ENCODE data around the gene UQCRHL.

DNA sequence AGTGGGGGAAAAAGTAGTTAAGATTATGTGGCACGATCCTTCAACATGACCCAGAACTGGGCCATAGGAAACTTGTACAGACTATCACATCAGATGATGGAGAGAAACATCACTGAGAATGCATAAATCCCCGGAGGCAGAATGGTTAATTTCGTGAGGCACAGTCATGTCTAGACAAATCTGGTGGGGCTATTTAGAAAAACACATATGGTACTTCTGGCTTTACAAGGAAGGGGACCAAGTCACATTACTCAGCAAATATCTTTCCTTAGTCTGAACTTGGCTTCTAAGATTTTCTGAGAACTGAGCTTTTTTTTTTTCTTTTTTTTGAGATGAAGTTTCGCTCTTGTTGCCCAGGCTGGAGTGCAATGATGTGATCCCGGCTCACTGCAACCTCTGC, 9.2 kb upstream of the UQCRHL start:
- TF ChIP-seq, protein P1, sequence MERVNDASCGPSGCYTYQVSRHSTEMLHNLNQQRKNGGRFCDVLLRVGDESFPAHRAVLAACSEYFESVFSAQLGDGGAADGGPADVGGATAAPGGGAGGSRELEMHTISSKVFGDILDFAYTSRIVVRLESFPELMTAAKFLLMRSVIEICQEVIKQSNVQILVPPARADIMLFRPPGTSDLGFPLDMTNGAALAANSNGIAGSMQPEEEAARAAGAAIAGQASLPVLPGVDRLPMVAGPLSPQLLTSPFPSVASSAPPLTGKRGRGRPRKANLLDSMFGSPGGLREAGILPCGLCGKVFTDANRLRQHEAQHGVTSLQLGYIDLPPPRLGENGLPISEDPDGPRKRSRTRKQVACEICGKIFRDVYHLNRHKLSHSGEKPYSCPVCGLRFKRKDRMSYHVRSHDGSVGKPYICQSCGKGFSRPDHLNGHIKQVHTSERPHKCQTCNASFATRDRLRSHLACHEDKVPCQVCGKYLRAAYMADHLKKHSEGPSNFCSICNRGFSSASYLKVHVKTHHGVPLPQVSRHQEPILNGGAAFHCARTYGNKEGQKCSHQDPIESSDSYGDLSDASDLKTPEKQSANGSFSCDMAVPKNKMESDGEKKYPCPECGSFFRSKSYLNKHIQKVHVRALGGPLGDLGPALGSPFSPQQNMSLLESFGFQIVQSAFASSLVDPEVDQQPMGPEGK (CRISPR knock-in tag; IDR thresholded peaks at IDR 0.05; ENCODE audit: borderline replicate concordance), result no peak
- TF ChIP-seq, protein P2, sequence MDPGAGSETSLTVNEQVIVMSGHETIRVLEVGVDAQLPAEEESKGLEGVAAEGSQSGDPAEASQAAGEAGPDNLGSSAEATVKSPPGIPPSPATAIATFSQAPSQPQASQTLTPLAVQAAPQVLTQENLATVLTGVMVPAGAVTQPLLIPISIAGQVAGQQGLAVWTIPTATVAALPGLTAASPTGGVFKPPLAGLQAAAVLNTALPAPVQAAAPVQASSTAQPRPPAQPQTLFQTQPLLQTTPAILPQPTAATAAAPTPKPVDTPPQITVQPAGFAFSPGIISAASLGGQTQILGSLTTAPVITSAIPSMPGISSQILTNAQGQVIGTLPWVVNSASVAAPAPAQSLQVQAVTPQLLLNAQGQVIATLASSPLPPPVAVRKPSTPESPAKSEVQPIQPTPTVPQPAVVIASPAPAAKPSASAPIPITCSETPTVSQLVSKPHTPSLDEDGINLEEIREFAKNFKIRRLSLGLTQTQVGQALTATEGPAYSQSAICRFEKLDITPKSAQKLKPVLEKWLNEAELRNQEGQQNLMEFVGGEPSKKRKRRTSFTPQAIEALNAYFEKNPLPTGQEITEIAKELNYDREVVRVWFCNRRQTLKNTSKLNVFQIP (CRISPR knock-in tag; IDR thresholded peaks at IDR 0.05; ENCODE audit: borderline replicate concordance, low read depth), result no peak
- TF ChIP-seq ZFP30 (CRISPR knock-in tag; IDR thresholded peaks at IDR 0.05) (no peak), ZNF565 (CRISPR knock-in tag; conservative IDR thresholded peaks at IDR 0.05; ENCODE audit: low read depth) (no peak), CSDC2 (CRISPR knock-in tag; IDR thresholded peaks at IDR 0.05) (no peak), SNAI2 (CRISPR knock-in tag; IDR thresholded peaks at IDR 0.05) (no peak), ZNF8 (CRISPR knock-in tag; IDR thresholded peaks at IDR 0.05) (no peak), ARNTL (CRISPR knock-in tag; IDR thresholded peaks at IDR 0.05; ENCODE audit: borderline replicate concordance, low read depth) (no peak), RARB (CRISPR knock-in tag; IDR thresholded peaks at IDR 0.05) (no peak), BACH2 (CRISPR knock-in tag; IDR thresholded peaks at IDR 0.05; ENCODE audit: borderline replicate concordance) (no peak)
- TF ChIP-seq, protein P3, sequence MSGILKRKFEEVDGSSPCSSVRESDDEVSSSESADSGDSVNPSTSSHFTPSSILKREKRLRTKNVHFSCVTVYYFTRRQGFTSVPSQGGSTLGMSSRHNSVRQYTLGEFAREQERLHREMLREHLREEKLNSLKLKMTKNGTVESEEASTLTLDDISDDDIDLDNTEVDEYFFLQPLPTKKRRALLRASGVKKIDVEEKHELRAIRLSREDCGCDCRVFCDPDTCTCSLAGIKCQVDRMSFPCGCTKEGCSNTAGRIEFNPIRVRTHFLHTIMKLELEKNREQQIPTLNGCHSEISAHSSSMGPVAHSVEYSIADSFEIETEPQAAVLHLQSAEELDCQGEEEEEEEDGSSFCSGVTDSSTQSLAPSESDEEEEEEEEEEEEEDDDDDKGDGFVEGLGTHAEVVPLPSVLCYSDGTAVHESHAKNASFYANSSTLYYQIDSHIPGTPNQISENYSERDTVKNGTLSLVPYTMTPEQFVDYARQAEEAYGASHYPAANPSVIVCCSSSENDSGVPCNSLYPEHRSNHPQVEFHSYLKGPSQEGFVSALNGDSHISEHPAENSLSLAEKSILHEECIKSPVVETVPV (CRISPR knock-in tag; IDR thresholded peaks at IDR 0.05), result no peak
- TF ChIP-seq, protein P4, sequence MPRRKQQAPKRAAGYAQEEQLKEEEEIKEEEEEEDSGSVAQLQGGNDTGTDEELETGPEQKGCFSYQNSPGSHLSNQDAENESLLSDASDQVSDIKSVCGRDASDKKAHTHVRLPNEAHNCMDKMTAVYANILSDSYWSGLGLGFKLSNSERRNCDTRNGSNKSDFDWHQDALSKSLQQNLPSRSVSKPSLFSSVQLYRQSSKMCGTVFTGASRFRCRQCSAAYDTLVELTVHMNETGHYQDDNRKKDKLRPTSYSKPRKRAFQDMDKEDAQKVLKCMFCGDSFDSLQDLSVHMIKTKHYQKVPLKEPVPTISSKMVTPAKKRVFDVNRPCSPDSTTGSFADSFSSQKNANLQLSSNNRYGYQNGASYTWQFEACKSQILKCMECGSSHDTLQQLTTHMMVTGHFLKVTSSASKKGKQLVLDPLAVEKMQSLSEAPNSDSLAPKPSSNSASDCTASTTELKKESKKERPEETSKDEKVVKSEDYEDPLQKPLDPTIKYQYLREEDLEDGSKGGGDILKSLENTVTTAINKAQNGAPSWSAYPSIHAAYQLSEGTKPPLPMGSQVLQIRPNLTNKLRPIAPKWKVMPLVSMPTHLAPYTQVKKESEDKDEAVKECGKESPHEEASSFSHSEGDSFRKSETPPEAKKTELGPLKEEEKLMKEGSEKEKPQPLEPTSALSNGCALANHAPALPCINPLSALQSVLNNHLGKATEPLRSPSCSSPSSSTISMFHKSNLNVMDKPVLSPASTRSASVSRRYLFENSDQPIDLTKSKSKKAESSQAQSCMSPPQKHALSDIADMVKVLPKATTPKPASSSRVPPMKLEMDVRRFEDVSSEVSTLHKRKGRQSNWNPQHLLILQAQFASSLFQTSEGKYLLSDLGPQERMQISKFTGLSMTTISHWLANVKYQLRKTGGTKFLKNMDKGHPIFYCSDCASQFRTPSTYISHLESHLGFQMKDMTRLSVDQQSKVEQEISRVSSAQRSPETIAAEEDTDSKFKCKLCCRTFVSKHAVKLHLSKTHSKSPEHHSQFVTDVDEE (CRISPR knock-in tag; IDR thresholded peaks at IDR 0.05), result no peak
- TF ChIP-seq, protein P5, sequence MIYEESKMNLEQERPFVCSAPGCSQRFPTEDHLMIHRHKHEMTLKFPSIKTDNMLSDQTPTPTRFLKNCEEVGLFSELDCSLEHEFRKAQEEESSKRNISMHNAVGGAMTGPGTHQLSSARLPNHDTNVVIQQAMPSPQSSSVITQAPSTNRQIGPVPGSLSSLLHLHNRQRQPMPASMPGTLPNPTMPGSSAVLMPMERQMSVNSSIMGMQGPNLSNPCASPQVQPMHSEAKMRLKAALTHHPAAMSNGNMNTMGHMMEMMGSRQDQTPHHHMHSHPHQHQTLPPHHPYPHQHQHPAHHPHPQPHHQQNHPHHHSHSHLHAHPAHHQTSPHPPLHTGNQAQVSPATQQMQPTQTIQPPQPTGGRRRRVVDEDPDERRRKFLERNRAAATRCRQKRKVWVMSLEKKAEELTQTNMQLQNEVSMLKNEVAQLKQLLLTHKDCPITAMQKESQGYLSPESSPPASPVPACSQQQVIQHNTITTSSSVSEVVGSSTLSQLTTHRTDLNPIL (CRISPR knock-in tag; IDR thresholded peaks at IDR 0.05; ENCODE audit: low read depth), result no peak

All from SK-N-SH treated with all-trans-retinoic acid at 6 μM for 48 hours (cell line).